DMS 273 (cell line): ENCODE measurements around the gene WSB2.

Experiments
- DNase-seq: peaks from one replicate; lab custom pipeline; 2025; ENCODE audit not compliant: unreplicated experiment; lab: John Stamatoyannopoulos, UW

WSB2 gene

GRCh38 chr12:118063576-118064391, 2.8 kb upstream of the WSB2 start:
- DNase-seq, result no peak

GRCh38 chr12:118061873-118062843, 1.2 kb upstream of the WSB2 start:
- DNase-seq, result peak; percentile 39

- DNase-seq, result peak; percentile 41
Measured at GRCh38 chr12:118060301-118061010, 523 bp downstream of the WSB2 start.

- DNase-seq, result no peak
Measured at GRCh38 chr12:118059341-118060191, 1.4 kb downstream of the WSB2 start.

- no peak for DNase-seq
Measured at GRCh38 chr12:118058881-118059280, 2.1 kb downstream of the WSB2 start.

- DNase-seq, result no peak
Measured at GRCh38 chr12:118058227-118058626, 2.8 kb downstream of the WSB2 start.

- peak; percentile 80 for DNase-seq
Measured at GRCh38 chr12:118055865-118056773, 4.9 kb downstream of the WSB2 start.

GRCh38 chr12:118055144-118055557, 5.8 kb downstream of the WSB2 start:
- peak; percentile 78 for DNase-seq

- no peak for DNase-seq
Measured at GRCh38 chr12:118053071-118053985, 7.7 kb downstream of the WSB2 start.

- peak; percentile 20 for DNase-seq
Measured at GRCh38 chr12:118052324-118053070, 8.5 kb downstream of the WSB2 start.

- no peak for DNase-seq
Measured at GRCh38 chr12:118050972-118051910, 9.7 kb downstream of the WSB2 start.

GRCh38 chr12:118046430-118046829, 14.5 kb downstream of the WSB2 start:
- no peak for DNase-seq

GRCh38 chr12:118044577-118044976, 16.4 kb downstream of the WSB2 start:
- no peak for DNase-seq

- DNase-seq, result no peak
Measured at GRCh38 chr12:118044075-118044474, 16.9 kb downstream of the WSB2 start.

- no peak for DNase-seq
Measured at GRCh38 chr12:118042091-118042490, 18.9 kb downstream of the WSB2 start.

GRCh38 chr12:118038137-118038536, 22.8 kb downstream of the WSB2 start:
- no peak for DNase-seq
